Body of pancreas (tissue), 4 donors: ENCODE results near the gene SLX4IP. TPM values are rescaled to one million over a fixed set of nuclear protein-coding genes. Genes with fewer than 3 reads are reported as not detected.
"Not testable (repeated sequence)": the region's sequence is repeated elsewhere in the genome, so short reads cannot be mapped to it uniquely, and the experiment has no call there.

ENCODE experiments used
- ATAC-seq: fragments of 150-250 bp; one replicate; pipeline ENCODE4 v1.9.1; 2016
- DNase-seq, 4 donors: peaks; one replicate each; pipeline ENCODE4 v3.0.0-alpha.2; 2019
- H3K27ac ChIP-seq, 4 donors: fragments of 200-600 bp; sonication (generic); 1 replicate in 3 of 4; 2 replicates in 1 of 4; pipeline versions ENCODE4 v1.5.1 to v1.6.1; 2016 to 2019; ENCODE audit warnings: mild to moderate bottlenecking in 1 of 4, mixed read lengths in 1 of 4, moderate library complexity in 1 of 4
- H3K27me3 ChIP-seq, 2 donors: fragments of 200-600 bp; sonication (generic); one replicate each; pipeline ENCODE4 v1.6.0; 2016; ENCODE audit warnings: mild to moderate bottlenecking in 1 of 2
- H3K36me3 ChIP-seq, 2 donors: fragments of 200-600 bp; sonication (generic); replicated peaks in 1 of 2; 2 replicates each; pipeline ENCODE4 v1.5.1; 2016; ENCODE audit warnings: low read depth in 2 of 2; ENCODE audit not compliant: insufficient read depth in 1 of 2
- H3K4me1 ChIP-seq: fragments of 200-600 bp; sonication (generic); one replicate; pipeline ENCODE4 v1.6.0; 2016
- H3K4me3 ChIP-seq, 2 donors: fragments of 200-600 bp; sonication (generic); 1 replicate in 1 of 2; 2 replicates in 1 of 2; pipeline ENCODE4 v1.5.1; 2016 to 2019
- H3K9me3 ChIP-seq, 3 donors: fragments of 200-600 bp; sonication (generic); 1 replicate in 2 of 3; 2 replicates in 1 of 3; pipeline ENCODE4 v1.5.1; 2016
- CTCF ChIP-seq, 7 experiments: fragments of 450-650 bp in 4 of 7; fragments of 200-600 bp in 3 of 7; sonication (generic) in 3 of 7; IDR thresholded peaks; one replicate each; pipeline ENCODE4 v1.5.1; 2016 to 2019; ENCODE audit warnings: antibody characterized with exemption in 7 of 7
- POLR2A ChIP-seq, 3 donors: fragments of 450-650 bp; IDR thresholded peaks; one replicate each; pipeline ENCODE4 v1.6.1; 2016; ENCODE audit warnings: antibody characterized with exemption in 3 of 3, mild to moderate bottlenecking in 2 of 3
- WGBS, 2 donors: methylation state at CpG; one replicate each; pipeline ENCODE4 v1.1.5; 2017; 5-methylcytosine and 5-hydroxymethylcytosine counted together
- intact Hi-C: fragments of 100-400 bp; cut with DNase I; formaldehyde crosslinking; loops from one replicate; pipeline ENCODE4 v1.15.1; 2023
- total RNA-seq, 2 donors: library from RNA; depleted of rRNA; stranded (reverse); fragments of >200 nt; gene quantifications; one replicate each; pipeline ENCODE4 v1.1.0, GENCODE V29; 2016

Gene SLX4IP
- total RNA-seq, 2 donors from 2014 or later = 4.3 to 4.7 TPM

GRCh38 chr20:10616212-10616611 is 181.1 kb downstream of the SLX4IP start:
- DNase-seq (no peak), ATAC-seq (no peak)
- WGBS, 2 donors = 93 to 95% methylated on average over 3 of the region's 3 CpGs

GRCh38 chr20:10617549-10618133 is 182.5 kb downstream of the SLX4IP start:
- not testable (repeated sequence) for ATAC-seq

More at GRCh38 chr20:10616212-10616611, 181.1 kb downstream of the SLX4IP start:
- H3K36me3 ChIP-seq = no peaks in the 10 kb centered on the region
- intact Hi-C loops = no loop called here
- H3K9me3 ChIP-seq = no peaks in the 10 kb centered on the region
- no peak for TF ChIP-seq CTCF (IDR thresholded peaks at IDR 0.05)
- no peak for TF ChIP-seq POLR2A (IDR thresholded peaks at IDR 0.05)
- H3K27ac ChIP-seq = no peak overlapping the region
- H3K4me1 ChIP-seq = no peaks in the 10 kb centered on the region
- no peaks in the 10 kb centered on the region for H3K27me3 ChIP-seq
- H3K4me3 ChIP-seq = no peak overlapping the region

GRCh38 chr20:10618611-10619245 is 183.6 kb downstream of the SLX4IP start:
- Histone ChIP-seq H3K27ac (no peak overlapping the region), H3K9me3 (no peaks in the 10 kb centered on the region), H3K4me1 (no peaks in the 10 kb centered on the region), H3K36me3 (no peaks in the 10 kb centered on the region), H3K27me3 (no peaks in the 10 kb centered on the region), H3K4me3 (no peak overlapping the region)
- TF ChIP-seq POLR2A (IDR thresholded peaks at IDR 0.05) (no peak), CTCF (IDR thresholded peaks at IDR 0.05) (no peak)
- WGBS, 2 donors = 90 to 92% methylated on average over 6 of the region's 6 CpGs
- intact Hi-C loops = no loop called here
- DNase-seq (no peak), ATAC-seq (no peak)

More at GRCh38 chr20:10617549-10618133, 182.5 kb downstream of the SLX4IP start:
- intact Hi-C loops, H3K4me3 ChIP-seq, H3K27me3 ChIP-seq, H3K4me1 ChIP-seq, H3K9me3 ChIP-seq, H3K27ac ChIP-seq, DNase-seq, H3K36me3 ChIP-seq: not testable (repeated sequence)
- 97 to 100% methylated on average over 4 of the region's 4 CpGs for WGBS, 2 donors

GRCh38 chr20:10619427-10619826 is 184.3 kb downstream of the SLX4IP start:
- Histone ChIP-seq H3K36me3 (no peaks in the 10 kb centered on the region), H3K9me3 (no peaks in the 10 kb centered on the region), H3K27me3 (no peaks in the 10 kb centered on the region), H3K4me1 (no peaks in the 10 kb centered on the region), H3K27ac (no peak overlapping the region), H3K4me3 (no peak overlapping the region)
- intact Hi-C loops = no loop called here
- no peak for TF ChIP-seq POLR2A (IDR thresholded peaks at IDR 0.05)
- TF ChIP-seq CTCF (IDR thresholded peaks at IDR 0.05) = no peak
- no peak for ATAC-seq
- no peak for DNase-seq
- 88 to 89% methylated on average over 3 of the region's 3 CpGs for WGBS, 2 donors

GRCh38 chr20:10621149-10621548 is 186.0 kb downstream of the SLX4IP start:
- 90 to 92% methylated on average over 3 of the region's 3 CpGs for WGBS, 2 donors
- intact Hi-C loops = no loop called here
- DNase-seq = no peak

More at GRCh38 chr20:10621149-10621548, 186.0 kb downstream of the SLX4IP start:
- H3K36me3 ChIP-seq = no peaks in the 10 kb centered on the region
- no peak for ATAC-seq
- TF ChIP-seq CTCF (IDR thresholded peaks at IDR 0.05) (no peak), POLR2A (IDR thresholded peaks at IDR 0.05) (no peak)
- H3K9me3 ChIP-seq = no peaks in the 10 kb centered on the region
- no peak overlapping the region for H3K27ac ChIP-seq
- no peak overlapping the region for H3K4me3 ChIP-seq
- no peaks in the 10 kb centered on the region for H3K27me3 ChIP-seq
- no peaks in the 10 kb centered on the region for H3K4me1 ChIP-seq
